SHP77 treated with DMSO at 0.1 percent for 48 hours (cell line): ENCODE results near the gene ANO9.

Experiments
- DNase-seq: peaks from one replicate; lab custom pipeline; 2025; lab: John Stamatoyannopoulos, UW

ANO9 gene

GRCh38 chr11:369336-370018 lies 72.3 kb downstream of the ANO9 start, which contains the start of gene B4GALNT4:
Gene B4GALNT4, plus strand, starts transcription at chr11:369499. Its CDS starts 305 bp downstream, at chr11:369804.
- DNase-seq = no peak

GRCh38 chr11:368414-369335 lies 73.1 kb downstream of the ANO9 start:
- no peak for DNase-seq

GRCh38 chr11:367956-368413 lies 73.8 kb downstream of the ANO9 start:
- no peak for DNase-seq
